ENCODE data around the gene PCSK7. TPM values are rescaled to one million over a fixed set of nuclear protein-coding genes. Genes with fewer than 3 reads are reported as not detected.

Gene PCSK7
- 10 to 100 TPM; 32.3 to 39.0 TPM for total RNA-seq

GRCh38 chr11:117231842-117232091 is at the start of gene PCSK7:
PCSK7 (minus strand) TSS chr11:117232073; CDS start chr11:117229844, 2,229 bp downstream.

GRCh38 chr11:117232092-117232878 is 412 bp upstream of the PCSK7 start, which contains the start of gene RNF214:
RNF214 (plus strand) TSS chr11:117232671; CDS start chr11:117234273, 1,602 bp downstream.

GRCh38 chr11:117199053-117199915 is 32.6 kb downstream of the PCSK7 start, which contains the start of gene TAGLN:
TAGLN (plus strand) TSS chr11:117199370; CDS start chr11:117203014, 3,644 bp downstream.

GRCh38 chr11:117178210-117179034 is 53.5 kb downstream of the PCSK7 start, which contains the start of gene SIDT2:
SIDT2 (plus strand) TSS chr11:117178743; CDS start chr11:117179264, 521 bp downstream.

Small RNA genes within 50 kb of the gene (small RNA-seq; reads per million reads assigned to genes)
- 0 reads per million in 2 donors for gene RF00564

Other genes with a start within 250 kb of the PCSK7 start
- gene SIK3, start 133.6 kb downstream of the PCSK7 start, total RNA-seq: 10 to 100 TPM; 16.0 to 19.3 TPM
- gene PAFAH1B2, start 87.8 kb downstream of the PCSK7 start, total RNA-seq: 100 to 1,000 TPM; 103 to 171 TPM
- 10 to 100 TPM; 21.0 to 27.5 TPM for gene SIDT2, start 53.3 kb downstream of the PCSK7 start, total RNA-seq
- gene TAGLN, start 32.7 kb downstream of the PCSK7 start, total RNA-seq: 10 to 100 TPM in 1 of 2 donors, 1 to 10 TPM in 1; 2.1 to 35.3 TPM
- 1 to 10 TPM; 8.6 to 9.7 TPM for gene RNF214, start 598 bp upstream of the PCSK7 start, total RNA-seq
- gene BACE1-AS, start 59.3 kb upstream of the PCSK7 start, total RNA-seq: 1 to 10 TPM; 2.7 to 4.1 TPM
- gene BACE1, start 84.2 kb upstream of the PCSK7 start, total RNA-seq: 10 to 100 TPM; 16.5 to 17.3 TPM
- gene CEP164, start 95.8 kb upstream of the PCSK7 start, total RNA-seq: 10 to 100 TPM; 21.7 to 26.6 TPM

All from melanocyte of skin (primary cell).